Muscle of leg (tissue), 9 donors: ENCODE results near the gene TMEM144. TPM values are rescaled to one million over a fixed set of nuclear protein-coding genes. Genes with fewer than 3 reads are reported as not detected.

Experiments used
- polyA plus RNA-seq, 8 donors: library from polyadenylated mRNA; unstranded; fragments of 120-200 nt; gene quantifications; one replicate each; pipeline versions ENCODE4 v1.2.1 to v1.2.3, GENCODE V29; 2013; ENCODE audit warnings: inconsistent platforms in 1 of 8, low replicate concordance in 1 of 8; ENCODE audit not compliant: insufficient read length in 8 of 8, insufficient read depth in 1 of 8
- total RNA-seq: library from RNA; stranded (reverse); fragments of 120-200 nt; gene quantifications from one replicate; pipeline ENCODE4 v1.2.4, GENCODE V29; 2013

The TMEM144 gene
- total and polyA plus RNA-seq, 9 donors = 1.2 to 6.1 (median 2.3) TPM

Other genes starting within 250 kb of the TMEM144 start
- gene GASK1B, start 37.5 kb upstream of the TMEM144 start, total RNA-seq = 39.7 TPM
- gene GASK1B, start 37.5 kb upstream of the TMEM144 start, polyA plus RNA-seq = 10 to 100 TPM; 32.9 to 78.4 (median 60.0) TPM